K562 (cell line): ENCODE results near the gene IDUA. TPM values are rescaled to one million over a fixed set of nuclear protein-coding genes. Genes with fewer than 3 reads are reported as not detected.
A peak's percentile ranks its signal among the peaks of the same experiment; 100 is the strongest.

Experiments
- ATAC-seq: fragments of 200-7000 bp; cut with Tn5 transposase; 3 replicates; pipeline ENCODE4 v1.9.1; 2020; ENCODE audit warnings: moderate library complexity
- BruUV-seq: library from RNA; stranded (reverse); fragments of 400-500 nt; replicated peaks from 2 replicates; lab custom pipeline; 2021; lab: Mats Ljungman, UMichigan
- CTCF ChIA-PET: fragments of 300-600 bp; formaldehyde crosslinking; extraction: SDS; loops from one replicate; lab custom pipeline; 2021; ENCODE audit warnings: low intra/inter-chr PET ratio; lab: Yijun Ruan, JAX
- POLR2A ChIA-PET: fragments of 300-600, 350-650 bp; sonication (Branson Sonifier 250); formaldehyde crosslinking; extraction: SDS; loops from one replicate; lab custom pipeline; 2021; ENCODE audit warnings: antibody characterized with exemption, inconsistent platforms; lab: Yijun Ruan, JAX
- DNase-seq, 4 experiments: peaks; one replicate each; pipeline versions ENCODE4 v3.0.0 to v3.0.0-alpha.2; 2011 to 2018; ENCODE audit warnings: low spot score in 3 of 4, mixed read lengths in 3 of 4; ENCODE audit errors: extremely low read depth in 1 of 4
- FAIRE-seq: peaks from 2 replicates; lab custom pipeline; 2011; peaks lifted over from hg19 to GRCh38; lab: Jason Lieb, UNC
- H2AFZ ChIP-seq: 2 replicates; pipeline ENCODE4 v1.6.0; 2011; ENCODE audit warnings: low read depth, low read length, control low read depth, inconsistent platforms
- H3K27ac ChIP-seq: fragments of 200-600 bp; 3 replicates; pipeline ENCODE4 v1.8.0; 2011; ENCODE audit warnings: low read depth, mild to moderate bottlenecking, control low read depth, inconsistent platforms, low read length, moderate library complexity, mixed read lengths; ENCODE audit errors: extremely low read depth
- H3K27me3 ChIP-seq, 2 experiments: fragments of 300-600 bp in 1 of 2; 2 replicates in 1 of 2; 3 replicates in 1 of 2; pipeline versions ENCODE4 v1.6.0 to v1.8.0; 2011; ENCODE audit warnings: inconsistent platforms in 2 of 2, low read length in 2 of 2, mild to moderate bottlenecking in 1 of 2, mixed read lengths in 1 of 2, moderate library complexity in 1 of 2; ENCODE audit not compliant: control insufficient read depth in 2 of 2, insufficient read depth in 2 of 2
- H3K36me3 ChIP-seq: fragments of 300-600 bp; 3 replicates; pipeline ENCODE4 v1.8.0; 2011; ENCODE audit warnings: mild to moderate bottlenecking, low read length, inconsistent platforms; ENCODE audit not compliant: control insufficient read depth, insufficient read depth
- H3K4me1 ChIP-seq, 2 experiments: fragments of 200-600 bp in 1 of 2; replicated peaks in 1 of 2; 2 replicates in 1 of 2; 3 replicates in 1 of 2; pipeline versions ENCODE4 v1.5.1 to v1.8.0; 2011; ENCODE audit warnings: inconsistent platforms in 2 of 2, low read length in 2 of 2, mild to moderate bottlenecking in 1 of 2, mixed read lengths in 1 of 2, moderate library complexity in 1 of 2; ENCODE audit not compliant: control insufficient read depth in 2 of 2, insufficient read depth in 2 of 2
- H3K4me2 ChIP-seq: 2 replicates; pipeline ENCODE4 v1.6.1; 2011; ENCODE audit warnings: low read length, control low read depth, inconsistent platforms, mixed read lengths; ENCODE audit not compliant: insufficient read depth
- H3K4me3 ChIP-seq: fragments of 200-600 bp; sonication (generic), shearing (Covaris generic); 2 replicates; pipeline ENCODE4 v1.5.1; 2016; ENCODE audit warnings: control low read depth, inconsistent platforms
- H3K79me2 ChIP-seq: fragments of 200-600 bp; 3 replicates; pipeline ENCODE4 v1.8.0; 2011; ENCODE audit warnings: low read length, inconsistent platforms; ENCODE audit not compliant: control insufficient read depth, insufficient read depth
- H3K9ac ChIP-seq, 2 experiments: 2 replicates each; pipeline versions ENCODE4 v1.6.0 to v1.6.1; 2011; ENCODE audit warnings: low read depth in 2 of 2, low read length in 2 of 2, control low read depth in 1 of 2, inconsistent platforms in 1 of 2, mild to moderate bottlenecking in 1 of 2, mixed read lengths in 1 of 2; ENCODE audit not compliant: insufficient read depth in 1 of 2
- H3K9me1 ChIP-seq: one replicate; pipeline ENCODE4 v1.6.0; 2011; ENCODE audit warnings: inconsistent platforms, mild to moderate bottlenecking, low read length, moderate library complexity; ENCODE audit not compliant: control insufficient read depth, insufficient read depth
- H3K9me3 ChIP-seq: replicated peaks from 2 replicates; pipeline ENCODE4 v1.5.1; 2011; ENCODE audit warnings: low read depth, low read length, inconsistent platforms; ENCODE audit not compliant: control insufficient read depth, insufficient read depth
- H4K20me1 ChIP-seq: replicated peaks from 2 replicates; pipeline ENCODE4 v1.6.1; 2011; ENCODE audit warnings: low read length, inconsistent platforms, mixed read lengths; ENCODE audit not compliant: control insufficient read depth, insufficient read depth
- ASH1L ChIP-seq: fragments of 450-650 bp; IDR thresholded peaks from 2 replicates; pipeline ENCODE4 v1.6.1; 2018; ENCODE audit warnings: borderline replicate concordance, mild to moderate bottlenecking, low read depth; ENCODE audit not compliant: partially characterized antibody
- ATF6 ChIP-seq: sonication (generic); formaldehyde crosslinking; IDR thresholded peaks from 2 replicates; pipeline ENCODE4 v1.4.0; 2020; ENCODE audit warnings: mild to moderate bottlenecking, missing genetic modification reagents
- COPS2 ChIP-seq: fragments of 450-650 bp; conservative IDR thresholded peaks from 2 replicates; pipeline ENCODE4 v1.6.1; 2016; ENCODE audit warnings: mild to moderate bottlenecking, moderate library complexity
- LARP7 ChIP-seq: fragments of 450-650 bp; IDR thresholded peaks from 2 replicates; pipeline ENCODE4 v1.6.1; 2016
- MCM3 ChIP-seq: fragments of 450-650 bp; IDR thresholded peaks from 2 replicates; pipeline ENCODE4 v1.6.1; 2016
- NCOA1 ChIP-seq: fragments of 450-650 bp; IDR thresholded peaks from 2 replicates; pipeline ENCODE4 v1.6.1; 2016; ENCODE audit warnings: low read depth
- PTRF ChIP-seq: fragments of 450-650 bp; IDR thresholded peaks from 2 replicates; pipeline ENCODE4 v1.6.1; 2016; ENCODE audit warnings: mild to moderate bottlenecking, missing genetic modification characterization, missing compliant biosample characterization
- REST ChIP-seq, 2 experiments: fragments of 450-650 bp; formaldehyde crosslinking in 1 of 2; IDR thresholded peaks; 2 replicates each; pipeline versions ENCODE4 v1.4.0 to v1.6.1; 2014 to 2020; ENCODE audit warnings: mild to moderate bottlenecking in 2 of 2, borderline replicate concordance in 1 of 2, low read depth in 1 of 2
- WGBS: fragments of 100-300 bp; shearing (Covaris generic); methylation state at CpG from one replicate; pipeline ENCODE4 v1.1.6; 2016; ENCODE audit warnings: low coverage, mixed read lengths; ENCODE audit not compliant: insufficient coverage; ENCODE audit errors: missing lambda C conversion rate; 5-methylcytosine and 5-hydroxymethylcytosine counted together
- in situ Hi-C: fragments of 300-500 bp; cut with MboI; formaldehyde crosslinking; loops from 4 replicates; pipeline ENCODE4 v1.15.0; 2018; ENCODE audit warnings: inconsistent platforms, mixed read lengths
- intact Hi-C: fragments of 100-400 bp; cut with micrococcal nuclease; formaldehyde crosslinking; loops from 2 replicates; pipeline ENCODE4 v1.14.2; 2022
- polyA plus RNA-seq, 8 experiments: library from polyadenylated mRNA; depleted of rRNA in 4 of 8; stranded (reverse) in 5 of 8; unstranded in 3 of 8; fragments of >200 nt; fragmentation: Nextera tagmentation in 2 of 8; fragmentation: Illumina TruSeq in 1 of 8; extraction: Ambion mirVana in 2 of 8; extraction: Trizol in 1 of 8; gene quantifications; 2 replicates each; pipeline versions ENCODE4 v1.2.1 to v1.2.3, GENCODE V29; 2011 to 2014; ENCODE audit warnings: inconsistent platforms in 1 of 8, missing spikeins in 1 of 8
- total RNA-seq, 7 experiments: library from RNA; depleted of rRNA in 6 of 7; stranded (reverse); fragments of >200 nt in 6 of 7; fragmentation: Illumina TruSeq in 2 of 7; extraction: Trizol in 2 of 7; gene quantifications; 2 replicates each; pipeline versions ENCODE4 v1.2.1 to v1.2.3, GENCODE V29; 2011 to 2021; ENCODE audit warnings: low replicate concordance in 1 of 7
- TF ChIP-seq, protein P1 (sequence below): fragments of 250-450 bp; sonication (Bioruptor Pico); IDR thresholded peaks from 2 replicates; pipeline ENCODE4 v1.8.0; 2021; ENCODE audit warnings: borderline replicate concordance, mild to moderate bottlenecking, moderate library complexity; ENCODE audit not compliant: poor library complexity, severe bottlenecking

IDUA gene
- total and polyA plus RNA-seq, 9 of the 15 experiments (the other 6 are each of a cell fraction or from before 2014, with no cell fraction given), result 0.04 to 16.1 (median 1.2) TPM

DNA sequence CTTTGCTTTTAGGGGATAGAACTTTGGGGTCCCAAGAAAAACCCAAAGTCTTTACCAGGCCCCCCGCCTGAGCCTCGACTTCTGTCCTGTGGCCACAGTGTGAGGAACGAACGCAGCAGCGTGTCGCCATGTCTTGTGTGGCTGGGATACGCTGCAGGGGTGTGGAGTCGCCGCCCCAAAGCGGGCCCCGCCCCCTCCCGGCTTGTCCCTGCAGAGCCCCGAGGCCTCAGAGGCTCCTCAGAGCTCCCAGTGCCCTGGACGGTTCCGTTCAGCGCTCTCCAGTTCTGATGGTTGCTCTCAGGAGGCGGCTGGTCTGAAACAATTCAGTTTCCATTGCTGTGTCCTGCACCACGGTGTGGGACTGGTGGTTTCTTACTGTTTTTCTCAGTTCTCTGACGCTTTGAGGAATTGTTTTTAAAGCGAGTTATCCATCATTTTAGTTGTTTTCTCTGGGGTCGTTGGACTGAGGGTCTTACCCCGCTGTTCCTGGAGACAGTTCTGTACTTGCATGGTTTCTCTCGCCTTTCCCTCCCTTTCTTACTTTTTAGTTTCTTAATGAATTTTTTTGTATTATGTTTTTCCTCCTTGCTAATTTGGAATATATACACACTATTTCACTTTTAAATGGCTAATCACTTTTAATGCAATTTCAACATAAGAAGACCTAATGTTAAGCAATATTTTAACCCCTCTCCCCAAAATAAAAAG lies 1.6 kb upstream of the IDUA start:
- H3K36me3 ChIP-seq, result peaks cover 4% of the 10 kb centered on the region; the same call in 1 of the 3 replicates
- peaks cover 25% of the 10 kb centered on the region for H3K79me2 ChIP-seq
- POLR2A ChIA-PET, result interaction anchor here (0.6 to 1.6 kb wide), 6 partner anchors 9 to 476 kb away, joined by 3 to 6 read pairs (median 3); partner anchors contain the start of gene SLC26A1
- H3K9me3 ChIP-seq, result no peaks in the 10 kb centered on the region; the same call in 1 of the 2 replicates
- no peaks in the 10 kb centered on the region for H3K27me3 ChIP-seq
- H3K9ac ChIP-seq, result peak overlapping the region; percentile 75 to 83; a peak in 3 of 4 replicates
- DNase-seq, result peak; percentile 78 to 94 (median 86)
- in situ Hi-C loops, result no loop called here
- H3K4me2 ChIP-seq, result peak overlapping the region; percentile 85
- H3K4me3 ChIP-seq, result no peak overlapping the region
- peak; percentile 89 for FAIRE-seq
- peak overlapping the region; percentile 76 for H2AFZ ChIP-seq
- ATAC-seq, result peak; percentile 85
- no peaks in the 10 kb centered on the region for H4K20me1 ChIP-seq
- BruUV-seq, result no TSS peak
- WGBS, result 17% methylated on average over 17 of the region's 23 CpGs
- intact Hi-C loops, result loop anchor here (5.0 to 10.0 kb wide), 4 partner anchors 203 to 300 kb away; partner anchors contain the start of gene SLC49A3
- peaks cover 31 to 68% of the 10 kb centered on the region in 2 experiments for H3K4me1 ChIP-seq
- H3K27ac ChIP-seq, result peak overlapping the region; percentile 26
- H3K9me1 ChIP-seq, result no peaks in the 10 kb centered on the region
- CTCF ChIA-PET, result no interaction called here
- 0 out of 2 replicates have a peak, but pooled peaks have one; percentile 12 for TF ChIP-seq REST (IDR thresholded peaks at IDR 0.05; ENCODE audit: borderline replicate concordance)
- TF ChIP-seq REST (CRISPR knock-in tag; IDR thresholded peaks at IDR 0.05; ENCODE audit: low read depth), result no peak
- TF ChIP-seq NCOA1, result no peak
- TF ChIP-seq, protein P1, sequence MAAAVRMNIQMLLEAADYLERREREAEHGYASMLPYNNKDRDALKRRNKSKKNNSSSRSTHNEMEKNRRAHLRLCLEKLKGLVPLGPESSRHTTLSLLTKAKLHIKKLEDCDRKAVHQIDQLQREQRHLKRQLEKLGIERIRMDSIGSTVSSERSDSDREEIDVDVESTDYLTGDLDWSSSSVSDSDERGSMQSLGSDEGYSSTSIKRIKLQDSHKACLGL (CRISPR knock-in tag), result no peak
- TF ChIP-seq MCM3, result no peak
- no peak for TF ChIP-seq ATF6 (CRISPR knock-in tag)
- no peak for TF ChIP-seq ASH1L
- TF ChIP-seq PTRF (tag), result no peak
- no peak for TF ChIP-seq LARP7
- TF ChIP-seq COPS2, result no peak
